ENCODE results near the gene SLC1A7.
"Not testable (repeated sequence)": the region's sequence is repeated elsewhere in the genome, so short reads cannot be mapped to it uniquely, and the experiment has no call there.

Gene SLC1A7

DNA sequence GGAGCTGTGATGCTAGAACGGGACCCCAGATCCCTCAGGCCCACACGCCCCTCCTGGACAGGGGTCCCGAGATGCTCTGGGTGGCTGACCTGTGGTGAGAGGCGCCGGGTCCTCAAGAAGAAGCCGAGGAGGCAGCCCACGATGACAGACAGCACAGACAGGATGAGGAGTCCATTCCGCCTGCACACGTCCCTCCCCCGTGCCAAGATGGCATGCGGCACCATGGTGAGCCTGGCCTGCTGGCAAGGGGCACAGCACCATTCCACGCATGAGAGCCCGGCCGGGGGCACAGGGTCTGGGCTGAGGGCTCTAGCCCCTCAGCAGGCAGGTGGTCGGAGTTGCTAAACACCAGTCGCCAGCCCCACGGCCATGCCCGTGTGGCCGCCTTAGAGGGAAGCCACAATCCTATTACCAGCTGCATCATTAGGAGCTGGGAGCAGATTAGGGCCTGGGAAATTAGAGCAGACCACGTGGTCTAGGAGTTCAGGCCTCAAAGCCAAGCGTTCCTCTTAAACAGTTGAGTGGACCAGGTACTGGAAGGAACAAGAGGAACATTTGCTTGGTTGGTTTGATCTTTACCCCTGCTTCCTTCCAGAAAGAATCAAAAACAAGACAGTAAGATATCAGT lies at the start of gene SLC1A7:
Gene SLC1A7, minus strand, starts transcription at position 413 of the 628 bp plus-strand sequence. Its CDS starts 189 bp downstream, at position 224.
- no peak for DNase-seq (ENCODE audit: low read depth)

- no peak for DNase-seq (ENCODE audit: low read depth)
These were observed 47.8 kb upstream of the SLC1A7 start for GRCh38 chr1:53190210-53190611.

DNA sequence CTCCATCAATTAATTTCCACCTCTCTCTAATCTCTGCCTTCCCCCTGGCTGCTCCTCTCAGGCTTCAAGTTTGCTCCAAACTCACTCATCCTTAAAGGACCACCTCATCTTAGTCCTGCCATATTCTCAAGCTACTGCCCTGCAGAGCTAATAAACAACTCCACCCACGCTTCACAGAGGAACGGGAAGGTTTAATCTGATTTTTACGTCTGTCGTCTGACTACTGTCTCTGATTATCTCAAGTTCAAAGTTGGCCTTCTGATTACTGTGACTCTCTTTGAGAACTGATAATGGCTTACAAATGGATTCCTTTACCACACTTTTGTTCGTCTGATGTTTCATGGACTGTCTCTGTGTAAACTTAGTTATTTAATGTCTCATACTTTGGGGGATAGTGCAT lies 46.6 kb upstream of the SLC1A7 start:
- DNase-seq (ENCODE audit: low read depth) = no peak

- no peak for DNase-seq (ENCODE audit: low read depth)
These were observed 45.7 kb upstream of the SLC1A7 start for GRCh38 chr1:53188099-53188498.

- DNase-seq (ENCODE audit: low read depth) = no peak
These were observed 45.0 kb upstream of the SLC1A7 start for GRCh38 chr1:53187401-53187800.

DNA sequence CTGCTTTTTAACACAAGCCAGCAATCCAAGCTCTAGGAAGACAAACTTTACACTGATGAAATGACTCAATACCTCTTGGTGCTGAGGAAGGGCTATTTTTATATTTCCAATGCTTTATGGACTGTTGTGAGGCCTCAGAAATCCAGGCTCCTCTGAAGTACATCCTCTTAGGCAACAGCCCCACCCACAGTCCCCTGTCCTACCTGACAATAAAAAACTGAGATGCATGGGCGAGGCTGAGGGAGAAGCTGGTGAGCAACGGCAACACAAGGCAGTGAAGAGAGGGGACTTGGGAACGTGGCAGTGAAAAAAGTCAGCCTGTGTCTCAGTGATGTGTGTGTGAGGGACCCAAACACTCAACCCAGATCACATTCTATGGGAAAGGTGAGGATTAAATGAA lies 44.1 kb upstream of the SLC1A7 start:
- DNase-seq (ENCODE audit: low read depth) = no peak

GRCh38 chr1:53185955-53186297 lies 43.5 kb upstream of the SLC1A7 start:
- DNase-seq (ENCODE audit: low read depth) = not testable (repeated sequence)

- no peak for DNase-seq (ENCODE audit: low read depth)
These were observed 40.9 kb upstream of the SLC1A7 start for GRCh38 chr1:53183095-53183990.

DNA sequence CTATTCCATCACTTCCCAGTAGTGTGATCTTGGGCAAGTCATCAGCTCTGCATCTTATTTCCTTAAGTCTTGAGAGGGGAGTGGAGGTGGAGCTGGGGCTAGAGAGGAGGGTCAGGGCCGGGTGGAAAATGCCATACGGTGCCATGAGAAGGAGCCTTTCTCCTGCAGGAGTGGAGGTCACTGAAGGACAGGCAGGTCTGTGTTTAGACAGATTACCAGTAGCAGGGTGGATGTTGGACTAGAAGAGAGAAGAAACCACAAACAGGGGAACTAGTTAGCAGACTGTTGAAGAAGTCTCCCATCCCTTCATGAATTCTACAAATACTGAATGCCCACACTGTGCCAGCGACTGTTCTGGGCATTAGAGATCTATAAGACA lies 40.3 kb upstream of the SLC1A7 start:
- no peak for DNase-seq (ENCODE audit: low read depth)

GRCh38 chr1:53182111-53182593 lies 39.7 kb upstream of the SLC1A7 start:
- peak; percentile 64 for DNase-seq (ENCODE audit: low read depth)

- DNase-seq (ENCODE audit: low read depth) = no peak
These were observed 38.5 kb upstream of the SLC1A7 start for GRCh38 chr1:53180951-53181350.

- no peak for DNase-seq (ENCODE audit: low read depth)
These were observed 37.8 kb upstream of the SLC1A7 start for GRCh38 chr1:53180226-53180625.

GRCh38 chr1:53176452-53177208 lies 34.2 kb upstream of the SLC1A7 start:
- no peak for DNase-seq (ENCODE audit: low read depth)

DNA sequence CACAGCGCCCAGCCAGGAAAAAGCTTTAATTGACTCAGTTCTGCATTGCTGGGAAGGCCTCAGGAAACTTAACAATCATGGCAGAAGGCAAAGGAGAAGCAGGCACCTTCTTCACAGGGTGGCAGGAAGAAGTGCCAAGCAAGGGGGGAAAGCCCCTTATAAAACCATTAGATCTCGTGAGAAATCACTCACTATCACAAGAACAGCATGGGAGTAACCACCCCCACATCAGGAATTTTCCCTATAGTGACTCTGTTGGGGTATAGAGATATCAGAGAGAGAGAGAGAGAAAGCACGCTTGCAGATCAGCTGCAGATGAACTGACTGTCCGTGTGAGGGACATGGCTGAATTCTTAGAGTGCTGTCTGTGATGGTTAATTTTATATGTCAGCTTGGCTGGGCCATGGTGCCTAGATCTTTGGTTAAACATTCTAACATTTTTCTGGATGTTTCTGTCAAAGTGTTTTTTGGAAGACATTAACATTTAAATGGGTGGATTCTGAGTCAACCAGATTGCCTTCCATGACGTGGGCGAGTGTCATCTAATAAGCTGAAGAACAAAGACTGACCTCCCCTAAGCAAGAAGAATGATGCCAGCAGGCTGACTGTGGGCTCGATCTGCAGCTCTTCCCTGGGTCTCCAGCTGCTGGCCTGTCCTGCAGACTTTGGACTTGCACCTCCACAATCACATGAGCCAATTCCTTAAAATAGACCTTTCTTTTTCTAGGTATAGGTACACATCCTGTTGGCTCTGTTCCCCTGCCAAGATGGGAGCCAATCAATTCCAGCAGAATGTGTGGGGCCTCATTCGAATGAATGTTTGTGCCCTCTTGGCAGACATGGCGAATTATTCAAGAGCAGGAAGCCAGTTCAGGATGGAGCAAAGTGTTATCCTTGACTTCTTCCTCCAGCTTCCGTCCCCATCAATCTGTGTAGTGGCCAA lies 32.8 kb upstream of the SLC1A7 start:
- DNase-seq (ENCODE audit: low read depth) = no peak

DNA sequence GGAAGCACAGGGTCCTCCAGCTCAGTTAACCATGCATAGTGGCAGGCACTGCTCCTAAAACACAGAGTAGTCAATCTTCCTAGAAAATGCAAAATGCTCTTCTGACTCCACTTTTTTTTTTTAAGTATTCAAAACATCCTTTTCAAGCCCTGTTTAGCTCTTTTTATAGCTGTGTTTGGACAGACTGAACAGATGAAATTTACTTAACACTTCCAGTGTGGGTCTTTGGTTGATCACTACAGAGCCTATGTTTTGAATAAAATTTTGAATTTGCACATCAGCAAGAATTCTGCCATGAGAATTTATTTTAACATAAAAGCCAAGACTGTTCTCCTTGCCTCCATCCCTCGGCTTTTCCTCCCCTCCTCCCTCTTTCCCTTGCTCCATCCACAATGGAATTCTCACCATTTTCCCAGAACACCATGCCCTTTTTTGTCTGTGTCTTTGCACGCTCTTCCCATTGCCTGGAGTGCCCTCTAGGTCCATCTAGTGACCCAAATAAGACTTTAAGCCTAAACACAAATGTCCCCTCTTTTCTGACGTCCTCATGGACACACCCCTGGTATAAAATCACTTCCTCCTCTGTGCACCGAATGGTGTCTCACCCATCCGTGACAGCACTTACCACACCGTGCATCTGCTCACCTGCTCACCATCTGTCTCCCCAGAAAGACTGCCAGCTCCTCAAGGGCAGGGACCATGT lies 30.1 kb upstream of the SLC1A7 start:
- no peak for DNase-seq (ENCODE audit: low read depth)

GRCh38 chr1:53166912-53167311 lies 24.5 kb upstream of the SLC1A7 start:
- DNase-seq (ENCODE audit: low read depth) = no peak

GRCh38 chr1:53166366-53166765 lies 23.9 kb upstream of the SLC1A7 start:
- DNase-seq (ENCODE audit: low read depth) = no peak

GRCh38 chr1:53165408-53165961 lies 23.0 kb upstream of the SLC1A7 start:
- DNase-seq (ENCODE audit: low read depth) = no peak

DNA sequence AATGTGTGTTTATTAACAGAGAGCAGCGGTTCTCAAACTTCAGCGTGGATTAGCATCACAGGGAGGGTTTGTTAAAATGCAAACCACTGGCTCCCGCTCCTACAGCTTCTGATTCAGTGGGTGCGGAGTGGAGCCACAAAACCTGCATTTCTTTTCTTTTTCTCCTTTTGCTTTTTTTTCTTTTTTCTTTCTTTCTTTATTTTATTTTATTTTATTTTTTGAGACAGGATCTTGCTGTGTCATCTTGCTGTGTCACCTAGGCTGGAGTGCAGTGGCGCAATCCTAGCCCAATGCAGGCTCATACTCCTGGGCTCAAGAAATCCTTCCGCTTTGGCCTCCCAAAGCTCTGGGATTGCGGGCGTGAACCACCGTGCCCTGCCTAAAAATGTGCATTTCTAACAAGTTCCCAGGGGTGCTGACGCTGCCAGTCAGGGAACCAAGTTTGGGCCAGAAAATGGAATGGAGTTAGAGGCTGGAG lies 20.9 kb upstream of the SLC1A7 start:
- no peak for DNase-seq (ENCODE audit: low read depth)

GRCh38 chr1:53162621-53163020 lies 20.2 kb upstream of the SLC1A7 start:
- DNase-seq (ENCODE audit: low read depth) = no peak
